CD14-positive monocyte (primary cell): Measurements from ENCODE around the gene NTM. TPM values are rescaled to one million over a fixed set of nuclear protein-coding genes. Genes with fewer than 3 reads are reported as not detected.

ENCODE experiments used
- DNase-seq, 3 donors: peaks; one replicate each; pipeline ENCODE4 v3.0.0-alpha.2; 2011 to 2022
- H2AFZ ChIP-seq: 2 replicates; pipeline ENCODE4 v1.6.0; 2012; ENCODE audit warnings: mild to moderate bottlenecking, low read depth, low read length, inconsistent platforms; ENCODE audit not compliant: insufficient read depth, poor library complexity, severe bottlenecking
- H3K27ac ChIP-seq, 2 donors: 1 replicate in 1 of 2; 2 replicates in 1 of 2; pipeline ENCODE4 v1.5.1; 2012 to 2013; ENCODE audit warnings: low read length in 2 of 2, control low read depth in 1 of 2, inconsistent platforms in 1 of 2, low read depth in 1 of 2, mild to moderate bottlenecking in 1 of 2
- H3K27me3 ChIP-seq, 2 donors: one replicate each; pipeline versions ENCODE4 v1.6.0 to v1.6.1; 2011 to 2013; ENCODE audit warnings: low read length in 2 of 2; ENCODE audit not compliant: control insufficient read depth in 2 of 2, insufficient read depth in 2 of 2
- H3K36me3 ChIP-seq, 2 donors: replicated peaks in 1 of 2; 1 replicate in 1 of 2; 2 replicates in 1 of 2; pipeline versions ENCODE4 v1.5.1 to v1.6.1; 2012 to 2013; ENCODE audit warnings: low read length in 2 of 2, control low read depth in 1 of 2, inconsistent platforms in 1 of 2, mild to moderate bottlenecking in 1 of 2; ENCODE audit not compliant: insufficient read depth in 2 of 2, control insufficient read depth in 1 of 2
- H3K4me1 ChIP-seq, 2 donors: 1 replicate in 1 of 2; 2 replicates in 1 of 2; pipeline versions ENCODE4 v1.5.1 to v1.6.1; 2012 to 2013; ENCODE audit warnings: low read length in 2 of 2, control low read depth in 1 of 2, inconsistent platforms in 1 of 2, mild to moderate bottlenecking in 1 of 2, moderate library complexity in 1 of 2; ENCODE audit not compliant: insufficient read depth in 2 of 2, control insufficient read depth in 1 of 2
- H3K4me2 ChIP-seq: replicated peaks from 2 replicates; pipeline ENCODE3; 2012; ENCODE audit warnings: low read length, moderate library complexity, mild to moderate bottlenecking; ENCODE audit not compliant: poor library complexity, severe bottlenecking; ENCODE audit errors: extremely low read depth
- H3K4me3 ChIP-seq, 3 experiments: fragments of 200-600 bp in 1 of 3; sonication (generic) in 1 of 3; replicated peaks in 1 of 3; 1 replicate in 2 of 3; 2 replicates in 1 of 3; pipeline ENCODE4 v1.5.1; 2011 to 2013; ENCODE audit warnings: low read length in 3 of 3, mild to moderate bottlenecking in 3 of 3, control low read depth in 2 of 3, low read depth in 2 of 3, inconsistent platforms in 1 of 3, moderate library complexity in 1 of 3
- H3K79me2 ChIP-seq: 2 replicates; pipeline ENCODE4 v1.6.0; 2012; ENCODE audit warnings: mild to moderate bottlenecking, control low read depth, inconsistent platforms, low read length, moderate library complexity; ENCODE audit not compliant: insufficient read depth
- H3K9ac ChIP-seq: 2 replicates; pipeline ENCODE4 v1.6.0; 2017; ENCODE audit warnings: low read length, mild to moderate bottlenecking; ENCODE audit not compliant: insufficient read depth, poor library complexity, severe bottlenecking
- H3K9me3 ChIP-seq, 2 donors: replicated peaks in 1 of 2; 1 replicate in 1 of 2; 2 replicates in 1 of 2; pipeline versions ENCODE4 v1.5.1 to v1.6.1; 2012 to 2013; ENCODE audit warnings: low read length in 2 of 2, control low read depth in 1 of 2; ENCODE audit not compliant: control insufficient read depth in 1 of 2, insufficient read depth in 1 of 2
- H4K20me1 ChIP-seq: 2 replicates; pipeline ENCODE4 v1.6.0; 2012; ENCODE audit warnings: mild to moderate bottlenecking, low read length, control low read depth, moderate library complexity; ENCODE audit not compliant: insufficient read depth
- H3K27ac Mint-ChIP-seq, 7 donors: one replicate each; pipeline ENCODE4 v1.8.0; 2020; ENCODE audit warnings: mild to moderate bottlenecking in 7 of 7, mixed read lengths in 7 of 7, moderate library complexity in 6 of 7, inconsistent platforms in 2 of 7
- H3K27me3 Mint-ChIP-seq, 3 donors: one replicate each; pipeline ENCODE4 v1.8.0; 2021 to 2022; ENCODE audit warnings: low read depth in 3 of 3, mild to moderate bottlenecking in 3 of 3, mixed read lengths in 3 of 3, moderate library complexity in 3 of 3, inconsistent platforms in 1 of 3
- H3K36me3 Mint-ChIP-seq, 2 donors: one replicate each; pipeline ENCODE4 v1.8.0; 2020; ENCODE audit warnings: mixed read lengths in 2 of 2, inconsistent platforms in 1 of 2, mild to moderate bottlenecking in 1 of 2
- H3K4me1 Mint-ChIP-seq: one replicate; pipeline ENCODE4 v1.8.0; 2020; ENCODE audit warnings: mild to moderate bottlenecking, mixed read lengths
- H3K4me3 Mint-ChIP-seq, 2 donors: one replicate each; pipeline ENCODE4 v1.8.0; 2020; ENCODE audit warnings: mild to moderate bottlenecking in 2 of 2, mixed read lengths in 2 of 2, moderate library complexity in 1 of 2
- H3K9me3 Mint-ChIP-seq, 7 donors: one replicate each; pipeline ENCODE4 v1.8.0; 2020 to 2022; ENCODE audit warnings: mixed read lengths in 7 of 7, mild to moderate bottlenecking in 6 of 7, moderate library complexity in 6 of 7, inconsistent platforms in 2 of 7
- WGBS: methylation state at CpG from one replicate; pipeline ENCODE4 v1.1.5; 2013; ENCODE audit warnings: missing lambda C conversion rate; ENCODE audit not compliant: insufficient coverage; 5-methylcytosine and 5-hydroxymethylcytosine counted together
- intact Hi-C, 2 donors: fragments of 100-400 bp; cut with micrococcal nuclease; formaldehyde crosslinking; loops; one replicate each; pipeline versions ENCODE4 v1.15.0 to v1.15.1; 2023
- polyA plus RNA-seq, 3 donors: library from polyadenylated mRNA; depleted of rRNA in 1 of 3; unstranded in 2 of 3; stranded (reverse) in 1 of 3; fragments of 300-500 nt in 2 of 3; fragments of >200 nt in 1 of 3; fragmentation: Illumina TruSeq in 2 of 3; gene quantifications; 1 replicate in 2 of 3; 2 replicates in 1 of 3; pipeline ENCODE4 v1.2.3, GENCODE V29; 2012 to 2021
- TF ChIP-seq, protein P1 (sequence below): fragments of 200-600 bp; IDR thresholded peaks from one replicate; pipeline ENCODE4 v1.8.0; 2022; ENCODE audit warnings: antibody characterized with exemption, mild to moderate bottlenecking

NTM gene
- polyA plus RNA-seq, 3 donors: not detected

GRCh38 chr11:131350872-131351271 is 19.5 kb upstream of the NTM start:
- no peaks in the 10 kb centered on the region for H4K20me1 ChIP-seq
- no peak overlapping the region for H3K4me3 ChIP-seq
- WGBS: 78% methylated on average over 9 of the region's 9 CpGs
- H3K4me2 ChIP-seq: no peak overlapping the region
- H3K4me3 Mint-ChIP-seq: no peak overlapping the region
- intact Hi-C loops: no loop called here
- H3K9ac ChIP-seq: no peak overlapping the region
- H3K27ac ChIP-seq: no peak overlapping the region
- H3K27ac Mint-ChIP-seq: no peak overlapping the region
- H3K9me3 Mint-ChIP-seq: peaks cover 0 to 11% (median 2%) of the 10 kb centered on the region in 7 donors
- no peaks in the 10 kb centered on the region for H3K79me2 ChIP-seq
- no peaks in the 10 kb centered on the region for H3K4me1 Mint-ChIP-seq
- H2AFZ ChIP-seq: no peak overlapping the region
- no peaks in the 10 kb centered on the region for H3K4me1 ChIP-seq
- no peaks in the 10 kb centered on the region for H3K27me3 ChIP-seq
- H3K9me3 ChIP-seq: no peaks in the 10 kb centered on the region
- H3K36me3 Mint-ChIP-seq: no peaks in the 10 kb centered on the region
- peaks cover 0 to 3% (median 2%) of the 10 kb centered on the region in 3 donors for H3K27me3 Mint-ChIP-seq
- H3K36me3 ChIP-seq: no peaks in the 10 kb centered on the region
- no peak for DNase-seq
- TF ChIP-seq, protein P1, sequence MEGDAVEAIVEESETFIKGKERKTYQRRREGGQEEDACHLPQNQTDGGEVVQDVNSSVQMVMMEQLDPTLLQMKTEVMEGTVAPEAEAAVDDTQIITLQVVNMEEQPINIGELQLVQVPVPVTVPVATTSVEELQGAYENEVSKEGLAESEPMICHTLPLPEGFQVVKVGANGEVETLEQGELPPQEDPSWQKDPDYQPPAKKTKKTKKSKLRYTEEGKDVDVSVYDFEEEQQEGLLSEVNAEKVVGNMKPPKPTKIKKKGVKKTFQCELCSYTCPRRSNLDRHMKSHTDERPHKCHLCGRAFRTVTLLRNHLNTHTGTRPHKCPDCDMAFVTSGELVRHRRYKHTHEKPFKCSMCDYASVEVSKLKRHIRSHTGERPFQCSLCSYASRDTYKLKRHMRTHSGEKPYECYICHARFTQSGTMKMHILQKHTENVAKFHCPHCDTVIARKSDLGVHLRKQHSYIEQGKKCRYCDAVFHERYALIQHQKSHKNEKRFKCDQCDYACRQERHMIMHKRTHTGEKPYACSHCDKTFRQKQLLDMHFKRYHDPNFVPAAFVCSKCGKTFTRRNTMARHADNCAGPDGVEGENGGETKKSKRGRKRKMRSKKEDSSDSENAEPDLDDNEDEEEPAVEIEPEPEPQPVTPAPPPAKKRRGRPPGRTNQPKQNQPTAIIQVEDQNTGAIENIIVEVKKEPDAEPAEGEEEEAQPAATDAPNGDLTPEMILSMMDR: no peak

DNA sequence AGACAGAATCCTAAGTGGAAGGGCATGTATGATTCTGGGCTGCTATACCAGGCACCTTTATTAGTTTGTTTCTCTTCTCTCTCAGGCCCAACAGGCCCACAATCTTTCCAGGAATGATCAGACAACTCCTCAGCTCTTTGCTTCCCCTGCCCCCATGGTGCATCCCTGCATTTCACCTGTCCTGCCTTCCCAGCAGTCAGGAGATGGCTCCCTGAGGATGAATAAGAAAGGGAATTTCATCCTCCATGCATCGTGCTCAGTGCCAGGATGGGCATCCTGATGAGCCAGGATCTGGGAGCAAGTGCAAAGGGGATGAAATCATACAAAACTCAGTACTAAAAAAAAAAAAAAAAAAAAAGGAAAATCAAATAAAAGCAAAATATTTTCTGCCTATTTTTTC is 18.6 kb upstream of the NTM start:
- Mint-ChIP-seq H3K36me3 (no peaks in the 10 kb centered on the region), H3K27ac (no peak overlapping the region), H3K4me1 (no peaks in the 10 kb centered on the region), H3K9me3 (peaks cover 0 to 11% (median 1%) of the 10 kb centered on the region in 7 donors), H3K27me3 (peaks cover 0 to 3% (median 2%) of the 10 kb centered on the region in 3 donors), H3K4me3 (no peak overlapping the region)
- TF ChIP-seq, protein P1: no peak
- DNase-seq: no peak
- Histone ChIP-seq H3K9me3 (no peaks in the 10 kb centered on the region), H3K9ac (no peak overlapping the region), H3K4me3 (no peak overlapping the region), H3K79me2 (no peaks in the 10 kb centered on the region), H4K20me1 (no peaks in the 10 kb centered on the region), H3K27ac (no peak overlapping the region), H3K4me2 (no peak overlapping the region), H3K4me1 (no peaks in the 10 kb centered on the region), H3K36me3 (no peaks in the 10 kb centered on the region), H3K27me3 (no peaks in the 10 kb centered on the region), H2AFZ (no peak overlapping the region)
- no CpG with 5 or more reads among the region's 1 CpG for WGBS
- intact Hi-C loops: no loop called here
